ENCODE measurements around the gene EIF3F.
"Not testable (repeated sequence)": the region's sequence is repeated elsewhere in the genome, so short reads cannot be mapped to it uniquely, and the experiment has no call there.

The EIF3F gene

DNA sequence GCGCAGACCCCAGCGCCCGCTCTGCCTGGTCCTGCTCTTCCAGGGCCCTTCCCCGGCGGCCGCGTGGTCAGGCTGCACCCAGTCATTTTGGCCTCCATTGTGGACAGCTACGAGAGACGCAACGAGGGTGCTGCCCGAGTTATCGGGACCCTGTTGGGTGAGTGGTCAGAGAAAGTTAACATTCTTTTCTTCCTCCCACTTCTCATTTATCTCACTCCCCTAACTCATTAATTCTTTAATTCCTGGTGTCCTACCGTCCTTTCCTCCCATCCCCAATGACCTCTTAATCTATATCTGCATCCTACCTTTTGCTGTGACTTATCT lies 385 bp downstream of the EIF3F start:
- not testable (repeated sequence) for DNase-seq (ENCODE audit: low spot score)

DNA sequence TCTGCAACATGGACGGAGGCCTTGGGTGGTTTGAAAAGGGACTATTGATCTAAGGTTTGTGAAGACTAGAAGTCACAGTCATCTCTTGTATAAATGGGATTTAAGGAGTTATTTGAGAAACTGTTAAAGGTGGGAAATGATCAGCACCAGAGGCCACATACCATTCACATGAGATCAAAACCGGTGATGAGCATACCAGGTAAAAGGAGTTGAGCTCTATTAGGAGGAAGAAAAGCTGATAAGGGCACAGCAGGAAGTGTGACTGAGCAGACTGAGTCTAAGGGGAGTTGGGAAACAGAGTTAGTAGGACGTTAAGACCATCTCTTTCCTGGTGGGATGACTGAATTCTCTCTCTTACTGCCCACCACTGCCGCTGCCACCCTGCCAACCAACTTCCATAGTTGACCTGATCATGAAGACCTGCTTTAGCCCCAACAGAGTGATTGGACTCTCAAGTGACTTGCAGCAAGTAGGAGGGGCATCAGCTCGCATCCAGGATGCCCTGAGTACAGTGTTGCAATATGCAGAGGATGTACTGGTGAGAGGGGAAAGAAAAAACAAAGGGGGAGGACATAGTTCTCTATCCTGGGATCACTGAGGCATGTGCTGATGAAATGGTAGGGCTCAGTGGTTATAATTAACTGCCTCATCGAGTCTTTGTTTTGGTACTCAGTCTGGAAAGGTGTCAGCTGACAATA lies 7.6 kb downstream of the EIF3F start:
- DNase-seq (ENCODE audit: low spot score) = no peak

DNA sequence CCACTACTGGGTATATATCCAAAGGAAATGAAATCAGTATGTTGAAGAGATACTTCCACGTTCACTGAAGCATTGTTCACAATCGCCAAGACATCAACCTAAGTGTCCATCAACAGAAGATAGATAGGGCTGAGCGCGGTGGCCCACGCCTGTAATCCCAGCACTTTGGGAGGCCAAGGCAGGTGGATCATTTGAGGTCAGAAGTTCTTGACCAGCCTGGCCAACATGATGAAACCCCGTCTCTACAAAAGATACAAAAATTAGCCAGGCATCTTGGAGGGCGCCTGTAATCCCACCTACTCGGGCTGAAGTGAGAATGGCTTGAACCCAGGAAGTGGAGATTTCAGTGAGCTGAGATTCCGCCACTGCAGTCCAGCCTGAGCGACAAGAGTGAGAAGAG lies 12.7 kb downstream of the EIF3F start:
- no peak for DNase-seq (ENCODE audit: low spot score)

DNA sequence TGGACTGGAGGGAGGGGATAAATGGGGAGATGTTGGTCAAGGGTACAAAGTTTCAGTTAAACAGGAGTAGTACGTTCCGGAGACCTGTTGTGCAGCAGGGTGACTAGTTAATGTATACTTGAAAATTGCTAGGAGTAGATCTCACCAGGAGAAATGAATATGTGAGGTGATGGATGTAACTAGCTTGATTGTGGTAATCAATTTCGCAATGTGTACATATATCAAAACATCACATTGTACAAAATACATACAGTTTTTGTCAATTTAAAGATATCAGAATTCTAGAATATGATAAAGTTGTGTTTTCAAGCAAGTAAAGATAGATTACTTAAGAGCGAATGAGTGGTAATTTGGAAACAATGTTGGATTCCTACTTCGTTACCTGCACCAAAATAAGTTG lies 13.3 kb downstream of the EIF3F start:
- DNase-seq (ENCODE audit: low spot score) = no peak

DNA sequence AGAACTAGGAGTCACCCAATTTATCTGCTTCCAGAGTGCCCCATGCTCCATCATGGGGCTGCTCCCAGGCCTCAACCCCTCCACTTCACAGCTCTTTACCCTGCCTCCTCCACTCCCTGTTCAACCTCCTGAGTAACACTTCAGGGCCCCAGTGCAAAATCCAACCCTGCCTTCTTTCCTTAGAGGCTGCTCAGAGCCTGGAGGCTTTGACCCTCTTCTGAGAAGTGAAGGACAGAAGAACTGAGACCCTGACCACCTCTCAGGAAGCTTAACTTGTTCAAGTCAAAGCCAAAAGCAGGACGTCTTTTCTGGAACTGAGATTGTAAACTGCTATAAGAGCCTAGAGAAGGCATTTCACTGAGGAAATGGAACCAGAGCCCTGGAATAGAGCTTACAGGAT lies 15.5 kb downstream of the EIF3F start:
- DNase-seq (ENCODE audit: low spot score) = no peak

DNA sequence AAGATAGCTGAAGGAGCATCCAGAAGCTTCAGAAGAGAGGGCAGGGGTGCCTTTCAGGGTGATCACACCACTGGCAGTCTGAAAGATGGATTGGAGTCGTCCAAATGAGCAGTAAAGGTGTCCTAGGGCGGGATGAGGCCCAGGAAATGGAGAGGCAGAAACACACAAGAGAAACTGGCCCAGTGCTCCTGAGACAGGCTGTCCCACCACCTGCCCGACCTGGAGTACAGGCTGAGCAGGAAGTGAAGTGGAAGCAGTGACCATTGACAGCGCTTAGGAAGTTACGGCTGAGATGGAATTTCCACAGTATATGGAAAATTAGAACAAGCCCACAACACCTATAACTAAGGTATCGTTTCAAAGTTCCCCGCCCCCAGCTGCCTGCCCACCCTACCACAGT lies 16.1 kb downstream of the EIF3F start:
- DNase-seq (ENCODE audit: low spot score) = no peak

DNA sequence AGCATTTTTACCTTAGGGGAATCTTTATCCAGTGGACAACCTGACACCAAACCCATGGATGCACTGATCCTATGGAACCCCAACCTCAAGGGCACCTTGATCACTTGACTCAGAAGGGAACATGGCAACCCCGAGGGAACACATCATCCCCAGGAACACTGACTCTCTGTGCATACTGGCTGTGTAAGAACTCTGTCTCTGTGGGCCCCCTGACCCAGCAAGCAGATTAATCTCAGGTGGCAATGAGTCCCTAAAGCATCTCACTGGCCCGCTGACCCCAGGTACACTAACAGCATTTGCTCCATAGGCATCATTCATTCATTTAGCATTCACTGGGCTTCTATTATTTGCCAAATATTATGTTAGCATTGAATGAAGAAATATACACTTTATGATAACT lies 16.9 kb downstream of the EIF3F start:
- DNase-seq (ENCODE audit: low spot score) = no peak

DNA sequence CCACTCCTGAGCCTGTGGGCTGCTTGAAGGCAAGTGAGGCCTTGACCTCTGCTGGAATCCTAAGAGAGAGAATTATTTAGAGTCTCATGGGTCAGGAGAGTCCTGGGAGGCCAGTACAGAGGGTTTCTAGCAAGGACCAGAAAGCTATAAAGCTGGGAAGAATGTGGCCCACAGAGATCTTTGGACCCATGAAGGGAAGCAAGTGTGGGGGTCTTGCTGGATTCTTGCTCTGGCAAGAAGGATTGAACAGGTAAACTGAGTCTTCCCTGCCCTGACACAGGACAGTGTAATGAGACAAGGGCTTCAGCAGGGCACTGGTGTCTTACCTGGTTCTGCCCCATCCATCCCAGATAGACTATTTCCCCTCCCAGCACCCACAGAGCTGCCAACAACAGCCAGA lies 18.4 kb downstream of the EIF3F start:
- DNase-seq (ENCODE audit: low spot score) = no peak

DNA sequence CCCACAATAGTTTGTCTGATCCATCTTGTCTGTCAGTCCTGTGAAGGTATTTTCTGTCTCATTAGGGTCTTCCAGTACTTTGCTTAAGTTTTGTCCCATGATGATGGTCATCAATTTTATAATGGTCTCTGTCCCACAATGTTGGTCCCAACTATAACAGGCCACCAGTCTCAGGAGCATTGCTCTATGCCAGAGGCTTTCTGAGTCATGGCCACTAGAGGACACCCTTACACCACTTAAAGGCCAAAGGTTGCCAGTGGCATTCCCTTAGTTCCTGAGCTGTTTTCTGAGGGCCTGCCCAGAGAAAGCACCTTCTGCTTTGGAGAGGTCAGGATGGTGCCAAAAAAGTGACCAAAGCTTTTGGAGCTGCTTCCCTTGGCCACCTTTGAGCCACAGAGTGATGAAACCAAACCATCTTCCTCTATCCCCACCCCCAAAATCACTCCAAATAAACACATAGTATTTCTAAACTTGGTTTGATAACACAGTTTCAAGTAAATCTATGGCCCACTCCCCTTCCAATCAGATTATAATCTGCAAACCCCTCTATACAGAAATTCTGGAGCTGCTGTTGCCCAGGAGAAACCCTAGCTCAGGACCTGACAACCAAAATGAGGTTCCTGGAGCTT lies 19.3 kb downstream of the EIF3F start:
- DNase-seq (ENCODE audit: low spot score) = peak; percentile 64

DNA sequence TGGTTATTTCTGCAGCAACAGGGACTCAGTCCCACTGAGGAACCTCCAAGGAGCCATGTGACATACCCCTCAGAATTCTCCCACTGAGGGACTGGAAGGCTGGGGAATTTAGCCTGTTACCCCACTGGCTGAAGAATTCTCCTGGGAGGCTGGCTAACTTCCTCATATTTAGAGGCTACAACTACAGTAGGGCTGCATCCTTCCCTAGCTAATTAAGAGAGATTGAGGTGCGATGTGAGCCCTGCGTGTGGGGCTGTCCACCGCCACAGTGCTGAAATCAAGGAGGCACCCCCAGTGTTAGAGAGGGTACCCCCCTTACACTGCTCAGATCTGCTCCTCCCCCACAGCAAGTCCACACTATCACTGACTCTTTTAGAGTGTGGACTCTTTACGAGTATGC lies 21.1 kb downstream of the EIF3F start:
- DNase-seq (ENCODE audit: low spot score) = no peak

DNA sequence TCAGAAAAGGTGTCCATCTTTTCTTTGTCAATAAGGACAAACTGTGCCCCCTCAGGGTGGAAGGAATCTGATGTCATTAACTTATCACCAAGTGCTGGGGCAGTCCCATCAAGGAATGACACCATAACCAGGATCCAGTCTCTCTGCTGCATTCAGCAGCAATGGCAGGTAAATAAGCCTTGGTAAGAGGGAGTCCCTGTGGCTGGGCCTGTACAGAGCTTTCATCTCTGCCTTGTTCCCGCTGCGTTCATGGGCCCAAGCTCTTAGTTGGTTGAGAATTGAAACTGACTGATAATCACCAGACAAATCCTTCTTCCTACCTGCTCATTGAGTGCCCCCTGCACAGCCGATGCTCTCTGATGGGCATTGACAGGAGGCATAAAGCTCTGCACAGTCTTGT lies 22.7 kb downstream of the EIF3F start:
- DNase-seq (ENCODE audit: low spot score) = no peak

DNA sequence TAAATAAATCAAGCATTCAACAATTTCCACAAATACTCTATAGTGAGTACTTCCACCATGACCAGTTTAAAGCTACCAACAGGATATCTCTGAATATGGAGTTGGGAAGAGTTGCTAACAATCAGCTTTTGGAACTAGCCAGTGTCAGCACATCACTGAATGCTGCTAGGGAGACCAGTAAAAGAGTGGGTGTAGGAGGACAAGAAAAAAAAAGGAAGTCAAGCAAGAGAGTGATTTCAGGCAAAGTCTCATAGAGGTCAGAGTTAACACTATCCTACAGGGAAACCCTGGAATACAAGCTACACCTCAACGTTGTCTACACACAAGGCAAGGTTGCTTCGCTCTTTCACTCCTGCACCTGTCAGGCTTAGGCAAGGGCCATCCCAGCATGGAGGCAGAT lies 24.2 kb downstream of the EIF3F start:
- DNase-seq (ENCODE audit: low spot score) = no peak

DNA sequence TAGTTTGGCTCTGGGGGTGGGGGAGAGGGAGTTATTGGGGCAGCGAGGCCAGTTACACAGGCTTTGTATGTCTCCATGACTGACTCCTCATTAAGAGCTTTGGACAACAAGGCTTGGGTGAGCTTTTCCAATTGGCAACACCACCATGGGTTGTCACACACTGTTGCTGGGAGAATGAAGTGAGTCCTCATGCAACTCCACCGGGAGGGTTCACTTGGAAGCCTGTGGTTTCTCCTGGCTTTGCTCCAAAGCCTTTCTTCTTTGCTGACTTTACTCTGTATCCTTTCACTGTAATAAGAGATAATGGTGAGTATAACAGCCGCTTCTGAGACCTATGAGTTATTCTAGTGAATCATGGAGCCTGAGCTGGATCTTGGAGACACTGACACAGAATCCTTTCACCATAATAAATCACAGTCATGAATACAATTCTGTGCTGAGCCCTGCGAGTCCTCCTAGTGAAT lies 24.9 kb downstream of the EIF3F start:
- no peak for DNase-seq (ENCODE audit: low spot score)

DNA sequence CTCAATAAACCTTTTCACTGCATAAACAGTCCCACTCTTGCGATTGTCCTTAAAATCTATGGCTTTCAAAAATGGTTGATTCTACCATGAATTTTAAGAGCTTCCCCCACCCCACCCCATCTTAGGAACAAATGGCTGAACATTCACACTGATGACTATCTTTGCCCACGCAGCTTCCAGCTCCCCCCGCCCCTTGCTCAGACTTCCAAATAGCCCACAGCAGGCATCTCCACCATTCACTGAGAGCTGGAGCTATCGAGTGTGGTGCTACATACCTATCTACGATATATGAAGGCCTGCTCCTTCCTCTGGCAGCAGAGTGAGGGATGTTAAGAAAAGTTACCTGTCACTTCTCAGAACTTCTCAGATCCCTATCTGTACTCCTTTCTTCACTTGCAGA lies 26.7 kb downstream of the EIF3F start:
- DNase-seq (ENCODE audit: low spot score) = no peak

DNA sequence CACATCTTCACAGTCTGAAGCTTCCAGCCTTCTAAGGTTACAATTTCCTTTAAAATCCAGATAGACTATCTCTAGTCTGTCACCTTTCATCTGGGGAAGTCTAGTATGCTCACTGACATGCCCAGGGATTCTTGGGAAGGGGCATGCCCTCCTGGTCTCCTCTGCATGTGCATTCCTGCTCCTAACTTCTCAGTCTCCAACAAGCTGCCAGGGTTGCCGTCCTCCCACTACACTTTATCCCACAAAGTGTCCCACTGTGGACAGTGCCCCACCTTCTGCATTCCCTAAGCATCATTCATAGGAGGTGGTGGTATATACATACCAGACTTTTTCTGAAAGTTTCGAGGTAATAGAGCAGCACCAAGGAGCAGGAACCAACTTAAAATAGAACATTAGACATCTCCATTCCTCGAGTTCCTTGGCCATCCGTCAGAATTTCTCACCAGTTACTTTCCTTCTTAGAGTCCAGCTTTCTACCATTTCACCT lies 28.7 kb downstream of the EIF3F start:
- DNase-seq (ENCODE audit: low spot score) = no peak

DNA sequence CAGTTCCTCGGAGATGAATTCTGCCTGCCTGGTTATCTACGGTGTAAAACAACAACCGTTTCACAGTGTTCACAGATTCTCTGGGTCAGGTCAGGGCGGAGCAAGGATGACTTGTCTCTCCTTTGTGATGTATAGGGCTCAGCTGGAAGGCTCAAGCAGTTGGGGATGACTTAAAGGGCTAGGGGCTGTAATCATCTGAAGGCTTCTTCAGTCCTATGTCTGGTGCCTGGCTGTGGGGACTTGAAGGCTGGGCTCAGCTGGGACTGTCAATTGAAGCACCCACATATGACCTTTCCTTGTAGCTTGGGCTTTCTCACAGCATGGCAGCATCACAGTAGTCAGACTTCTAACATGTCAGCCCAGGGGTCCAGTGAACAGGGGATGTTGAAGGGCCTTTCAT lies 29.3 kb downstream of the EIF3F start:
- DNase-seq (ENCODE audit: low spot score) = no peak

DNA sequence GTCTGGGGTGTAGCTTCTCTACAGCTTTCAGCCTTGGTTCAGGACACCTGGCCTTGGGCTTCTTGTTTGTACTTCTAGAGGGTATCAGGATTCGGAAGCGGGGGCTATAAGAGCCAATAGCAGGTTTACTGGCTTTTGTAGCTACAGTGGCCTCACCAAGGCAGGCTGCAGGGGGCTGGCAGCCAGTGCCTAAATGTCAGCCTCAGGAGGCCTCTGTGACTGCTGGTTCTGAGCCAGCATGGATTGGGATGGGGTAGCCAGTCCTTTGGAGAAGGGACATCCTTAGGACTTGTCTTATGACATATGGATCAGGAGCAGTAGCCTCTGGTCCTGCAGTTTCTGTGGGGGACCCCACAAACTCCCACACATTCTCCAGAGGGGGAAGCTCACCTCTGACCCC lies 29.9 kb downstream of the EIF3F start:
- no peak for DNase-seq (ENCODE audit: low spot score)

DNA sequence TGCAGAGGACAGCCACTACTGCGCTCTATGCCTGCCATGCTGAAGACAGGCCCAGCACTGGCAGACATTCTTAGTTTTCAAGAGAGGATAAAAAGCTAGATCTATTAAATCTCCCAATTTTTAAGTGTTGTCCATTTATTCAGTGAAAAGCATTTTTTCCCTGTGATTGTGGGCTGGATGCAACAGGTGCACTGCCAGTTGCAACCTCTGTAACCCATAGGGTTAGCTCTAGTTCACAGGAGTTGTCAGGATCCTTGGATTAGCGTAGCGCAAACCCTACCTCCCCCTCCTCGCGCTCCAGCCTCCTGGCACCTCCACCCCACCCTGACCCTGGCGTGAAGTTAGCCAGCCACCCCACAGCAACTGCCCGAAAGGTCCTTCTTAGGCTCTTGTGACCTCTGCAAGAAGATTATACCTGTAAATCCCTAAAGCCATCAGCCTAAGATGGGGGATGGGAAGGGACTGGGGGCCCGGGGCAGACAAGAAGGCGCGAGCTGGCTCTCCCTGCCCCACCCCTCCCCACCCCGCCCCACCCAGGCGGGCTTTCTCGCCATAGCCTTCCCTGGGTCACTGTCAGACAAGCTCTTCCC lies 30.9 kb downstream of the EIF3F start:
- no peak for DNase-seq (ENCODE audit: low spot score)

DNA sequence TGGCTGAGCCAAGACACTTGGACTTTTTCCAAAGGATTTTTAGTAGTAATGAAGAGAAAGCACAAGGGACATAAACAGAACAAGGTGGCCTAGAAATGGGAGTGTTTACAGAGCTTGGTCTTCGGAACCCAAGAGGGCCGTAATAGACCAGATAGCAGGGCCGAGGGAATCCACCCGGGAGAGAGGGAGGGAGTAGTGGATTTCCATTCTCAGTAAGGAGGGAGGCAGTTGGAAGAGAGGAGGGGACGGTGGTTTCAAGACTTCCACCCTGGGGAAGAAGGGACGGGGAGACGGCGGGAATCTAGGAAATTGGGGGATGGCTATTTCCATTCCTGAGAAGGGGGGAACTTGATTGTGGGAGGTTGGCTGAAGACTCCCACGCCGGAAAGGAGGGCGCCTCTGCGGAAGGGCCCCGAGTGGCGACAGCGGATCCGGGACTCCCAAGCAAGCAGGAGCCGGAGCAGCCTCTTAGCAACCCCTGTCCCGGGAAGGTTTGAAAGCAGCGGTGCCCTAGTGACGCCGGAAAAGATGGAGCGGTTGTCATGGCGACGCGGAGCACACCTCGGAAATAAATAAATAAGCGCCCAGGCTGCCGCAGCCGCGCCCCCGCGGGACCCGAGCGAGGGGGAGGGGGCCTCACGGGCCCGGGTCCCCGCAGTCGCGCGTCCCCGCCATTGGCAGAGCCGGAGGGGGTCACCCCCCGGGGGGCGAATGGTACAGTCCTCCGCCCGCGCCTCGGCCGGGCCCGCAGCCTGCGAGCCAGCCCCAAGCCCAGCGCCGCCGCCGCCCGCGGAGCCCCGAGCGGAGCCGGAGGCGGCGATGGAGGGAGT lies 31.6 kb downstream of the EIF3F start:
- no peak for DNase-seq (ENCODE audit: low spot score)

DNA sequence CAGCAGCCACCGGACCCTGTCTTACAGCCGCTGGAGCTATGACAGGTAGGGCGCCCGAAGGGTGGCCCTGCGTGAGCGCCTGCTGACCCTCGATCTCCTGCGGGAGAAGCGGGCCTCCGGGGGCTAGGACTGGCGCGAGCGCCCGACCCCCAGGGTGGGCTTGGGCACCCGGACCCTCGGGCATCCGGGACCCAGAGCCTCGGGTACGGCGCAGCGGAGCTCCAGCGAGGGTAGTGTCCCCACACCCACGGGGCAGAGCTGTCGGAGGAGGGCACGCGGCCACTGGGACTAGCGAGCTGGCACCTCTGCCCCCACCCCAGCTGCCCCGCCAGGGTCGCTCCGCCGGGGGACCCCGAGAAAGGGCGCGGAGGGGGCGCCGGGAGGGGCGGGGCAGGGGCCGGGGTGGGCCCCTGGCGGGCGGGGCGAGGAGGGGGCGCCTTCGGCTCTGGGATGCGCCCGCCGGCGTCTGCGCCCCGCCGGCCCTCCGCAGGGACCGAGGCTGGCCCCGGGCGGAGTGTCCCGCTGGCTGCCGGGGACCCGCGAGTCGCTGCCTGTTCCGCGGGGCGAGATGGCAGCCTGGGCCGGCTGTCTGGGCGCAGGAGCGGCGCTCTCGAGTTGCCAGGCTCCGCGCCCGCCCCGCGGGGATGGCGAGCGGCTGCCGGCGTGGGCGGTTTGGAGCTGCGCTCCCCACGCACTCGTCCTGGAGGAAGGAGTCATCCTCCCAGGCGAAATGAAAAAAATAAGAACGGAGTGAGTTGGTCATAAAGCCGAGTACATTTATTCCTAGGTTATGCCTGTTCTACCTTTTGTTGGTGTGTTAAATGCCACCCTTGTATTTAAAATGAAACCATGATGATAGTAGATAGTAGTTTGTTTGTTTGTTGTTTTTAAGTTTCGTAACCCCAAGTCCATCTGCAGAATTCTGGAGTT lies 32.4 kb downstream of the EIF3F start:
- no peak for DNase-seq (ENCODE audit: low spot score)

DNA sequence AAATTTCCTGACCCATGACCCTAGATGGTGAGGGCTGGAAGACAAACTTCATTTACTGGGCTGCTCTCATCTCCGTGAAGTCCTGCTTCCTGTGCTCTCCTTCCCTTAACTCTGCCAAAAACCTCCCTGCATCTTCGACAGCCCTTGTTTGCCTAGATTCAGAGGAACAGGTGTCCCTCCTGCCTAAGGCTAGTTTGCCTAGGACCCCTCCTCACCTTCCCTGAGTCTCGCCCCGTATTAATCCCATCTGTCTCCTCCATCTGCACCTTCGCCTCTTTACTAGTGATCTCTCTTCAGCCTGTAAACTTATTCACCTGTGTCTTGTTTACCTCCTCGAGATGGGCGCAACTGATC lies 33.1 kb downstream of the EIF3F start:
- DNase-seq (ENCODE audit: low spot score) = no peak

DNA sequence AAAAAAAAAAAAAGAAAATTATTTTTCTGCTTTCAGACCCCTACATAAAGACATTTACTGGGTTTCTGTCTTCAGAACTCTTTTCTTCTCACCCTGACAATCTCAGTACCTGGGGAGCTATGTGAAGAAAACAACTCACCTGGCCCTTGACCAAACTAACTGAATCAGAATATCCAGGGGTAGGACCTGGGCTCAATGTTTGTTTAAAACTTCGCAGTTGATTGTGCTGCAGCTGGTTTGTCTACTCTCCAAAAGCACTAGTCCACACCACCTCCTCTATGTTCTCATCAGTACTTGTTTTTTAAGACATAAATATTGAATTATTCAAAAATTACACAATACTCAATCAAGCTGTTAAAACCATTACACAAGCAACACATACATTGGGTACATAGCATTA lies 34.8 kb downstream of the EIF3F start:
- no peak for DNase-seq (ENCODE audit: low spot score)
